Fibroblast of lung (primary cell): ENCODE measurements around the gene PPP1R1B. TPM values are rescaled to one million over a fixed set of nuclear protein-coding genes. Genes with fewer than 3 reads are reported as not detected.

ENCODE experiments used
- DNase-seq, 2 donors: peaks; one replicate each; pipeline versions ENCODE4 v3.0.0 to v3.0.0-alpha.2; 2010; ENCODE audit warnings: low read depth in 2 of 2
- H2AFZ ChIP-seq: 2 replicates; pipeline ENCODE4 v1.5.1; 2012; ENCODE audit warnings: low read length, control low read depth, inconsistent platforms
- H3K27ac ChIP-seq: 2 replicates; pipeline ENCODE4 v1.5.1; 2011; ENCODE audit warnings: low read length, control low read depth; ENCODE audit not compliant: insufficient read depth
- H3K27me3 ChIP-seq: 2 replicates; pipeline ENCODE4 v1.5.1; 2011; ENCODE audit warnings: mild to moderate bottlenecking, low read length; ENCODE audit not compliant: control insufficient read depth, insufficient read depth
- H3K36me3 ChIP-seq: 2 replicates; pipeline ENCODE4 v1.5.1; 2011; ENCODE audit warnings: low read length; ENCODE audit not compliant: control insufficient read depth, insufficient read depth
- H3K4me1 ChIP-seq: 2 replicates; pipeline ENCODE4 v1.5.1; 2011; ENCODE audit warnings: low read length; ENCODE audit not compliant: control insufficient read depth, insufficient read depth; ENCODE audit errors: extremely low read depth
- H3K4me2 ChIP-seq: 2 replicates; pipeline ENCODE4 v1.5.1; 2011; ENCODE audit warnings: low read length, control low read depth; ENCODE audit not compliant: insufficient read depth; ENCODE audit errors: extremely low read depth
- H3K4me3 ChIP-seq, 4 experiments: fragments of 200-600 bp in 1 of 4; sonication (generic) in 1 of 4; replicated peaks in 1 of 4; 2 replicates each; pipeline ENCODE4 v1.5.1; 2011 to 2016; ENCODE audit warnings: low read length in 4 of 4, low read depth in 3 of 4, mild to moderate bottlenecking in 3 of 4, control low read depth in 2 of 4, inconsistent platforms in 1 of 4, mixed read lengths in 1 of 4; ENCODE audit not compliant: insufficient read depth in 1 of 4; ENCODE audit errors: control extremely low read depth in 1 of 4
- H3K79me2 ChIP-seq: 2 replicates; pipeline ENCODE4 v1.5.1; 2012; ENCODE audit warnings: mild to moderate bottlenecking, low read length, inconsistent platforms; ENCODE audit not compliant: control insufficient read depth, insufficient read depth
- H3K9ac ChIP-seq: 2 replicates; pipeline ENCODE4 v1.5.1; 2011; ENCODE audit warnings: mild to moderate bottlenecking, low read length, control low read depth; ENCODE audit not compliant: insufficient read depth
- H3K9me3 ChIP-seq: 2 replicates; pipeline ENCODE4 v1.5.1; 2012; ENCODE audit warnings: low read depth, low read length; ENCODE audit not compliant: control insufficient read depth, insufficient read depth
- H4K20me1 ChIP-seq: 2 replicates; pipeline ENCODE4 v1.5.1; 2011; ENCODE audit warnings: low read length; ENCODE audit not compliant: control insufficient read depth, insufficient read depth; ENCODE audit errors: extremely low read depth
- EZH2 ChIP-seq: IDR thresholded peaks from 2 replicates; pipeline ENCODE4 v1.5.1; 2012; ENCODE audit warnings: low read length, control low read depth, mild to moderate bottlenecking; ENCODE audit errors: missing control alignments
- polyA plus RNA-seq, 2 donors: library from polyadenylated mRNA; depleted of rRNA in 1 of 2; stranded (reverse) in 1 of 2; unstranded in 1 of 2; fragments of >200 nt; gene quantifications; 2 replicates each; pipeline ENCODE4 v1.2.1, GENCODE V29; 2011 to 2012; ENCODE audit warnings: missing spikeins in 1 of 2
- total RNA-seq: library from RNA; depleted of rRNA; stranded (reverse); fragments of >200 nt; gene quantifications from 2 replicates; pipeline ENCODE4 v1.2.1, GENCODE V29; 2014
- TF ChIP-seq, protein P1 (sequence below), 2 donors: IDR thresholded peaks in 1 of 2; conservative IDR thresholded peaks in 1 of 2; 1 replicate in 1 of 2; 2 replicates in 1 of 2; pipeline ENCODE4 v1.5.1; 2011 to 2012; ENCODE audit warnings: low read length in 2 of 2, control low read depth in 1 of 2, inconsistent platforms in 1 of 2, low read depth in 1 of 2, mild to moderate bottlenecking in 1 of 2

The PPP1R1B gene
- total and polyA plus RNA-seq, 2 donors (not counting 1 experiment from before 2014, with no cell fraction given) = under 0.01 to 0.05 TPM

DNA sequence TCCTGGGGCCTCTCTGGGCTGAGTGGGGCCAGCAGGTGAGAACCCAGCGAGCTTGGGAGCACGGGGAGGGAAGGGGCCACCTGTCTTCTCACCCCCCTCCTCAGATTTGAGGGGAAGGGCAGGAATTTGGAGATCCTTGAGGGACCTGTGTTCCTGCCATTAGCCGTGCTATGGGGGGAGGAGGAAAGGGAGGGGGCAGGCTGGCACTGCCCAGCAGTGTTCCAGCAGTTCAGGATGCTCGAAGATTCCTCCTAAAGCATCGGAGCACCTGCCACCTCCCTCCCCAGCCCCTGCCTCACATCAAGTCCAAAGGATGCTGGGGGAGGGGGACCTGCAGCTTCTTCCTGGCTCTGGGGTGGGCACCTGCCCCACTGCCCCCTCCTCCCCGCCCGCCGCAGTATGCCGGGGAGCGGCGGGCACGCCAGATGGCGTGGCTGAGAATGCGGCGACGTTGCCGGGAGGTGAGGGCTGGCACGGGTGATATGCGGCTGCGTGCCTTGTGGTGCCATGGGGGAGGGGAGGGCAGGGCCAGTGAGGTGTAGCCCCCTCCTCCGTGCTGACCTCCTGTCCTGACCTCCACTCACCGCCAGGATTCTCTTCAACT, 14.4 kb upstream of the PPP1R1B start:
- TF ChIP-seq, protein P1, sequence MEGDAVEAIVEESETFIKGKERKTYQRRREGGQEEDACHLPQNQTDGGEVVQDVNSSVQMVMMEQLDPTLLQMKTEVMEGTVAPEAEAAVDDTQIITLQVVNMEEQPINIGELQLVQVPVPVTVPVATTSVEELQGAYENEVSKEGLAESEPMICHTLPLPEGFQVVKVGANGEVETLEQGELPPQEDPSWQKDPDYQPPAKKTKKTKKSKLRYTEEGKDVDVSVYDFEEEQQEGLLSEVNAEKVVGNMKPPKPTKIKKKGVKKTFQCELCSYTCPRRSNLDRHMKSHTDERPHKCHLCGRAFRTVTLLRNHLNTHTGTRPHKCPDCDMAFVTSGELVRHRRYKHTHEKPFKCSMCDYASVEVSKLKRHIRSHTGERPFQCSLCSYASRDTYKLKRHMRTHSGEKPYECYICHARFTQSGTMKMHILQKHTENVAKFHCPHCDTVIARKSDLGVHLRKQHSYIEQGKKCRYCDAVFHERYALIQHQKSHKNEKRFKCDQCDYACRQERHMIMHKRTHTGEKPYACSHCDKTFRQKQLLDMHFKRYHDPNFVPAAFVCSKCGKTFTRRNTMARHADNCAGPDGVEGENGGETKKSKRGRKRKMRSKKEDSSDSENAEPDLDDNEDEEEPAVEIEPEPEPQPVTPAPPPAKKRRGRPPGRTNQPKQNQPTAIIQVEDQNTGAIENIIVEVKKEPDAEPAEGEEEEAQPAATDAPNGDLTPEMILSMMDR (conservative IDR thresholded peaks at IDR 0.05 in 1 of 2, IDR thresholded peaks at IDR 0.05 in 1 of 2; ENCODE audit: low read depth in 1 of 2, low read length in 2 of 2) = no peak
- TF ChIP-seq EZH2 = no peak
- Histone ChIP-seq H3K9me3 (no peaks in the 10 kb centered on the region), H3K9ac (no peak overlapping the region), H2AFZ (no peak overlapping the region), H3K27me3 (peaks cover 31% of the 10 kb centered on the region), H3K4me2 (no peak overlapping the region), H3K79me2 (no peaks in the 10 kb centered on the region), H3K36me3 (no peaks in the 10 kb centered on the region), H3K4me1 (no peaks in the 10 kb centered on the region), H4K20me1 (no peaks in the 10 kb centered on the region), H3K4me3 (no peak overlapping the region), H3K27ac (no peak overlapping the region)
- DNase-seq = no peak

DNA sequence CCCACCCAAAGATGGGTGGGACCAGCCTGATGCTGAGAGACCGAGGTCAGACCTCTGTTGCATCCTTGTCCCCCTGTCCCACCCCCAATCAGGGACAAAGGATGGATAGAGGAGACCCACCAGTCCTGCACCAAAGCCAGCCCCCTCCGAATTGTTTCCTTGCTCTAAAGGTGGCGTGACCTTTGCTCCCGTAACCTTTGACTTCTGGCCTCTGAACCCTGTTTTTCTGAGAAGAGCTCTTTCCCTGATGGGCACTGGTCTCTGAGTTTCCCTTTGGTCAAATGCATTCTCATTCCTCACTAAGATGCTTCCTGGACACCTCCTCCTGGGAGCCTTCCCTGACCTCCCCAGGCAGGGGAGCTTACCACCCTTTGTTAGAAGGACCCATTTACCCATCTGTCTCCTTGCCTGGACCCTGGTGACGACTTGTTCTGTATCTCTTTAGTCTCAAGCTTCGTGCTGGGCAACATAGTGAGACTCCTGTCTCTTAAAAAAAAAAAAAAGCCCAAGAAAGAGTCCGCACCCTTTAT, 13.8 kb upstream of the PPP1R1B start:
- no peaks in the 10 kb centered on the region for H3K9me3 ChIP-seq
- no peaks in the 10 kb centered on the region for H4K20me1 ChIP-seq
- no peak for DNase-seq
- H3K4me2 ChIP-seq = no peak overlapping the region
- no peak for TF ChIP-seq EZH2
- TF ChIP-seq, protein P1 (conservative IDR thresholded peaks at IDR 0.05 in 1 of 2, IDR thresholded peaks at IDR 0.05 in 1 of 2; ENCODE audit: low read depth in 1 of 2, low read length in 2 of 2) = no peak
- H3K27ac ChIP-seq = no peak overlapping the region
- no peak overlapping the region for H3K4me3 ChIP-seq
- H3K9ac ChIP-seq = no peak overlapping the region
- H3K4me1 ChIP-seq = no peaks in the 10 kb centered on the region
- H3K27me3 ChIP-seq = peaks cover 27% of the 10 kb centered on the region
- no peaks in the 10 kb centered on the region for H3K36me3 ChIP-seq
- H2AFZ ChIP-seq = no peak overlapping the region
- H3K79me2 ChIP-seq = no peaks in the 10 kb centered on the region

- Histone ChIP-seq H3K27me3 (peaks cover 21% of the 10 kb centered on the region), H3K27ac (no peak overlapping the region), H2AFZ (no peak overlapping the region), H3K79me2 (no peaks in the 10 kb centered on the region), H3K4me3 (no peak overlapping the region), H3K4me2 (no peak overlapping the region), H3K4me1 (no peaks in the 10 kb centered on the region), H3K9me3 (no peaks in the 10 kb centered on the region), H3K9ac (no peak overlapping the region), H4K20me1 (no peaks in the 10 kb centered on the region), H3K36me3 (no peaks in the 10 kb centered on the region)
- no peak for DNase-seq
- TF ChIP-seq EZH2 = no peak
- TF ChIP-seq, protein P1 (conservative IDR thresholded peaks at IDR 0.05 in 1 of 2, IDR thresholded peaks at IDR 0.05 in 1 of 2; ENCODE audit: low read depth in 1 of 2, low read length in 2 of 2) = no peak
Measured at GRCh38 chr17:39614545-39615157, 12.1 kb upstream of the PPP1R1B start.
